Measurements from ENCODE around the gene DISP2. TPM values are rescaled to one million over a fixed set of nuclear protein-coding genes. Genes with fewer than 3 reads are reported as not detected.

DISP2 gene
- total RNA-seq, 1 experiment from 2014 or later = 0.35 TPM

DNA sequence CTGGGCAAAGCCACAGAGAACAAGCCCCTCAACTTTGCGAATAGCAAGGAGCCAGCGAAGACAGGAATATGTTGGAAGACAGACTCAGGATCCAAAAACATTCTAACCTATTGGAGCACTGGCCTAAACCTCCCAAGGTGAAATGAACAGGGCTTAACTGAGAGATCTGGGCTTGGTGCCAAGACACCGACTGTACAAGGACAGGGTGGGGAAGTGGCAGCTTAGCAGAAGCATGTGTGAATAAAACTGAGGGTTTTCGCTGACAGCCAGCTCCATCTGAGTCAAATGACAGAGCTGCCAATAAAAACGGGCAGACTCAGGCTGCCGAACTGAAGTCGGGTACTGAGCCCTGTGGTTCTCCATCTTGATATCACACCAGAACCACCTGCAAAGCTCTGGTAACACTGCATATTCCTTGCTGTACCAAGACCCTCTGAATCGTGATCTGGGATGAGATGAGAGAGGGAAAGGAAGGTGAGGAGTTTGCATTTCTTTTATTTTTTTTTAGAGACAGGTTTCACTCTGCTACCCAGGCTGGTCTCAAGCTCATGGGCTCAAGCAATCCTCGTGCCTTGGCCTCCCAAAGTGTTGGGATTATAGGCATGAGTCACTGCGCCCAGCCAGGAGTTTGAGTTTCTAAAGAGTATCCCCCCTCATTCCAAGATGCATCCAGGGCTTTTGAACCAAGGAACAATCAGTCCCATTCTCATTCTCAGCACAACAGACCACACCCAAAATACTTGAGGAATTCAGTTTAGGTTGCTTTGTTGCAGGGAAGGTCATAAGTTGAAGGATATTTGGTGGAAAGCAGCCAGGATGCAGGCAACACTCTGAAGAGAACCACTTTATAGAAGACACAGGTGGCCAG, 44.3 kb upstream of the DISP2 start:
- DNase-seq = peak; percentile 42 to 53
- Histone ChIP-seq H2AFZ (no peak overlapping the region), H3K27ac (no peak overlapping the region), H3K4me2 (peak overlapping the region; percentile 50; the same call in 1 of the 2 replicates), H4K20me1 (ENCODE audit: insufficient read depth) (no peaks in the 10 kb centered on the region), H3K27me3 (ENCODE audit: insufficient read depth, low read depth) (no peaks in the 10 kb centered on the region), H3F3A (ENCODE audit: insufficient read depth, low read depth) (peaks cover 5% of the 10 kb centered on the region), H3K79me2 (ENCODE audit: low read depth) (no peaks in the 10 kb centered on the region), H3K9me2 (ENCODE audit: insufficient read depth) (no peaks in the 10 kb centered on the region), H3K36me3 (ENCODE audit: low read depth) (no peaks in the 10 kb centered on the region), H3K4me3 (no peak overlapping the region), H3K9me3 (ENCODE audit: insufficient read depth, low read depth) (no peaks in the 10 kb centered on the region), H3K4me1 (replicated peaks; ENCODE audit: insufficient read depth) (peaks cover 9% of the 10 kb centered on the region)
- CTCF ChIA-PET = interaction anchor here (0.6 to 1.3 kb wide), 5 partner anchors 9 to 258 kb away, joined by 3 to 6 read pairs (median 5); partner anchors contain the start of gene INAFM2
- POLR2A ChIA-PET (ENCODE audit: unreplicated experiment) = interaction anchor here (0.5 to 0.7 kb wide), 3 partner anchors 28 to 195 kb away, joined by 3 to 4 read pairs (median 4); no protein-coding TSS in a partner anchor
- intact Hi-C loops (cut with micrococcal nuclease; ENCODE audit: unreplicated experiment) = no loop called here
- TF ChIP-seq, protein P1, sequence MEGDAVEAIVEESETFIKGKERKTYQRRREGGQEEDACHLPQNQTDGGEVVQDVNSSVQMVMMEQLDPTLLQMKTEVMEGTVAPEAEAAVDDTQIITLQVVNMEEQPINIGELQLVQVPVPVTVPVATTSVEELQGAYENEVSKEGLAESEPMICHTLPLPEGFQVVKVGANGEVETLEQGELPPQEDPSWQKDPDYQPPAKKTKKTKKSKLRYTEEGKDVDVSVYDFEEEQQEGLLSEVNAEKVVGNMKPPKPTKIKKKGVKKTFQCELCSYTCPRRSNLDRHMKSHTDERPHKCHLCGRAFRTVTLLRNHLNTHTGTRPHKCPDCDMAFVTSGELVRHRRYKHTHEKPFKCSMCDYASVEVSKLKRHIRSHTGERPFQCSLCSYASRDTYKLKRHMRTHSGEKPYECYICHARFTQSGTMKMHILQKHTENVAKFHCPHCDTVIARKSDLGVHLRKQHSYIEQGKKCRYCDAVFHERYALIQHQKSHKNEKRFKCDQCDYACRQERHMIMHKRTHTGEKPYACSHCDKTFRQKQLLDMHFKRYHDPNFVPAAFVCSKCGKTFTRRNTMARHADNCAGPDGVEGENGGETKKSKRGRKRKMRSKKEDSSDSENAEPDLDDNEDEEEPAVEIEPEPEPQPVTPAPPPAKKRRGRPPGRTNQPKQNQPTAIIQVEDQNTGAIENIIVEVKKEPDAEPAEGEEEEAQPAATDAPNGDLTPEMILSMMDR (conservative IDR thresholded peaks at IDR 0.05) = no peak
- no TSS peak for BruUV-seq (replicated peaks)

GRCh38 chr15:40314723-40315276, 43.2 kb upstream of the DISP2 start:
- DNase-seq = no peak
- Histone ChIP-seq H3K9me3 (ENCODE audit: insufficient read depth, low read depth) (no peaks in the 10 kb centered on the region), H2AFZ (no peak overlapping the region), H3K4me2 (no peak overlapping the region), H3K27me3 (ENCODE audit: insufficient read depth, low read depth) (no peaks in the 10 kb centered on the region), H3K79me2 (ENCODE audit: low read depth) (no peaks in the 10 kb centered on the region), H3K36me3 (ENCODE audit: low read depth) (no peaks in the 10 kb centered on the region), H3F3A (ENCODE audit: insufficient read depth, low read depth) (peaks cover 5% of the 10 kb centered on the region), H3K4me3 (no peak overlapping the region), H3K4me1 (replicated peaks; ENCODE audit: insufficient read depth) (peaks cover 9% of the 10 kb centered on the region), H3K9me2 (ENCODE audit: insufficient read depth) (no peaks in the 10 kb centered on the region), H4K20me1 (ENCODE audit: insufficient read depth) (no peaks in the 10 kb centered on the region), H3K27ac (no peak overlapping the region)
- intact Hi-C loops (cut with micrococcal nuclease; ENCODE audit: unreplicated experiment) = no loop called here
- BruUV-seq (replicated peaks) = no TSS peak
- CTCF ChIA-PET = no interaction called here
- TF ChIP-seq EZH2 (IDR thresholded peaks at IDR 0.05; ENCODE audit: low read depth) = no peak
- TF ChIP-seq, protein P1 (conservative IDR thresholded peaks at IDR 0.05) = no peak
- POLR2A ChIA-PET (ENCODE audit: unreplicated experiment) = interaction anchor here (0.6 kb wide), 1 partner anchor 24 kb away, joined by 6 read pairs; no protein-coding TSS in a partner anchor

DNA sequence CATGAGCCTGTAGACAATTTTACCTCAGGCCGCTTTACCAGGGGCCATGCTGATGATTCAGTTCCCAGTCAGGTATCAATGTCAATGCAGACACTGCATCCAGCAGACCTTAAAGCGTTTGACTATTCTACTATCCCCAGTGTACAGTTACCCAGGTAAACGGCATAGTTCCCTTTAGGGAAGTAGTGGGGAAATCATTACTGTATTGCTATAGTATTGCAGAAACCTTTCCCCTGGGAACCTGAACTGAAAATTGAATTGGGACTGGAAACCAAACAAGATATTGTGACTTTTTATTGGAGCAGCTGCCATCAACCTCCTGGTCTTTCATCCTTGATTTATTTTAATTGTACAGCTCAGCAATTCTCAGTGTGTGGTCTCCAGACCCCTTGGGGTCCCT, 41.1 kb upstream of the DISP2 start:
- POLR2A ChIA-PET (ENCODE audit: unreplicated experiment) = interaction anchor here (0.7 kb wide), 1 partner anchor 384 kb away, joined by 6 read pairs; no protein-coding TSS in a partner anchor
- no peaks in the 10 kb centered on the region for H4K20me1 ChIP-seq (ENCODE audit: insufficient read depth)
- TF ChIP-seq, protein P1 (conservative IDR thresholded peaks at IDR 0.05) = no peak
- TF ChIP-seq EZH2 (IDR thresholded peaks at IDR 0.05; ENCODE audit: low read depth) = no peak
- BruUV-seq (replicated peaks) = no TSS peak
- no peaks in the 10 kb centered on the region for H3K9me3 ChIP-seq (ENCODE audit: insufficient read depth, low read depth)
- H3K4me2 ChIP-seq = no peak overlapping the region
- peaks cover 5% of the 10 kb centered on the region for H3F3A ChIP-seq (ENCODE audit: insufficient read depth, low read depth)
- peaks cover 9% of the 10 kb centered on the region for H3K4me1 ChIP-seq (replicated peaks; ENCODE audit: insufficient read depth)
- no peaks in the 10 kb centered on the region for H3K79me2 ChIP-seq (ENCODE audit: low read depth)
- DNase-seq = no peak
- CTCF ChIA-PET = no interaction called here
- intact Hi-C loops (cut with micrococcal nuclease; ENCODE audit: unreplicated experiment) = no loop called here
- no peaks in the 10 kb centered on the region for H3K27me3 ChIP-seq (ENCODE audit: insufficient read depth, low read depth)
- H2AFZ ChIP-seq = no peak overlapping the region
- H3K9me2 ChIP-seq (ENCODE audit: insufficient read depth) = no peaks in the 10 kb centered on the region
- no peak overlapping the region for H3K27ac ChIP-seq
- no peak overlapping the region for H3K4me3 ChIP-seq
- H3K36me3 ChIP-seq (ENCODE audit: low read depth) = no peaks in the 10 kb centered on the region
